GM21576 (cell line): ENCODE data around the gene PLEKHN1.

Experiments used
- ATAC-seq: cut with Tn5 transposase; IDR thresholded peaks from one replicate; pipeline ENCODE4 v1.9.1; 2021; ENCODE audit warnings: mild to moderate bottlenecking, moderate library complexity; ENCODE audit not compliant: unreplicated experiment

PLEKHN1 gene

DNA sequence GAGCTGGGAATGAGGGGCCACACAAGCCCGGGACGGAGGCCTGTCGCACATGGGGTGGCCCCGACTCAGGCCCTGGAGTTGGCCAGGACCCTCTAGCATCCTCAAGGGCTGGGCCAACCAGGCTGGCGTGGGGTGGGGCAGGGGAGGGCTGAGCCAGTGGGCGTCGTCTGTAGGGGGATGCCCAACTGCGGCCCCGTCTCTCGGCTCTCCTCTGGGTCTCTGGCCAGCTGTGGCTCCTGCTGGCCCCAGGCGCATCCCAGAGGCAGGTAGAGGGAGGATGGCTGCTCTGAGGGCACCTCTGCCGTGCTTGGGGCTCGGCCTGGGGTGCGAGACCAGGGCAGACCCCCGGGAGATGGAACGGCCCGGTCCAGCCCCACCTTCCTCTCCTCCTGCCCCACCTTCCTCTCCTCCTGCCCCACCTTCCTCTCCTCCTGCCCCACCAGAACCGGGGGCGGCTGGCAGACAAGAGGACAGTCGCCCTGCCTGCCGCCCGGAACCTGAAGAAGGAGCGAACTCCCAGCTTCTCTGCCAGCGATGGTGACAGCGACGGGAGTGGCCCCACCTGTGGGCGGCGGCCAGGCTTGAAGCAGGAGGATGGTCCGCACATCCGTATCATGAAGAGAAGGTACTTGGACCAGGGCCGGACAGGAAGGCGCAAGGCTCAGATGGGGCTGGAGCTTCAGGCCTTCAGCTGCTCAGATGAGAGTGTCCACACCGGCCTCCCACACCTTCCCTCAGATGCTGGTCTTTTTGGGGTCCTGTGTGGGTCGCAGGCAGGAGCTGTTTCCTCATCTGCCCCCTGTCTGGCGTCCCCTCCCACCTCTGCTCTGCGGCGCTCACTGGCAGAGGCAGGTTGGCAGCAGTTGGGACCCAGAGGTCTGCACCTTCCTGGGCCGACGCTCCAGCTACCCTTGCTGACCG is 36.3 kb upstream of the PLEKHN1 start:
- no peak for ATAC-seq

DNA sequence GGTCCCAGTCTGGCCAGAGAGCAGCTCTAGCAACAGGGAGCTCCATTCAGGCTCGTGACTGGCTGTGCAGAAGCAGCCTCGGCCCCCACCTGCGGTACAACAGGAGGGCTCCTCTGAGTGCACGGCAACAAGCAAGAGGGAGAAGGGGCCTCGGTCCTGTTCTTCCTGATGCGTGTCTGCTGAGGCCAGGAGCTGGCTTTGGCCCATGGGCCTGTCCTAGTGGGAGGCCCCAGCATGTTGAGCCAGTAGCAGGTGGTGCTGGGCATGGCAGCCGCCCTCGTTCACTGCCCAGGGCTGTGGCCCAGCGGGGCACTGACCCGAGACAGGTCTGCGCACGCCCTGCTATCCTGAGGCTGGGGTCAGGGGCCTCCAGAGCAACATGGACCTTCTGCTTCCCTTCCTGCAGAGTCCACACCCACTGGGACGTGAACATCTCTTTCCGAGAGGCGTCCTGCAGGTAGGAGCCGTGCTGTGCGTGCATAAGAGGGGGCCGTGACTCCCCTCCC is 35.6 kb upstream of the PLEKHN1 start:
- no peak for ATAC-seq

DNA sequence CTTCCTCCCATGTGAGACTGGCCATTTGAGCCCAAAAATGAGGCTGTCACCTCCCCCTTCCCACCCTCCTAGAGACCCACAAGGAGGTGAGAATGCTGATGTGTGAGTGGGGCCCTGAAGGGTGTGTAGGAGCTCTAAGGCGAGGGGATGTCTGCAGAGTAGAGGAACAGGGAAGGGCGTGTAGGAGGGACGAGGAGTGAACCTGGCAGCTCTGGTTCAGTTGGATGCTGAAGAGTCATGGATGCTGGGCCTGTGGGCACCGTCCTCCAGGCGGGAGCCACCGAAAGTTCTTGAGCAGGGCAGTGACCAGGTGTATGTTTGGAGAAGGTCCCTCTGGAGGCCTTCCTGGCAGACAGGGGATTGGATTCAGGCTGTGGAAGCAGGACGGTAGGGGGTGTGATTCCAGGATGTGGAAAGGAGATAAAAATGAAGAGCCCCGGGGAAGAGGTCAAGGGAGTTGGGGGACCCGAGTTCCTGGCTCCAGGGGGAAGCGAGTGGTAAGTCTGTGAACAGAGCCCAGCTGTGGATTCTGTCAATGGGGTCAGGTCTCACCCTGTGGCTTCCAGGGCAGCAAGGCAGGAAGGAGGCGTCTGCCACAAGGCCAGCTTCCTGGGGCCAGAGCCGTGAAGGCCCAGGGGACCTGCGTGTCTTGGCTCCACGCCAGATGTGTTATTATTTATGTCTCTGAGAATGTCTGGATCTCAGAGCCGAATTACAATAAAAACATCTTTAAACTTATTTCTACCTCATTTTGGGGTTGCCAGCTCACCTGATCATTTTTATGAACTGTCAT is 34.7 kb upstream of the PLEKHN1 start:
- no peak for ATAC-seq

GRCh38 chr1:932173-932510 is 34.1 kb upstream of the PLEKHN1 start:
- ATAC-seq: no peak

GRCh38 chr1:932776-933602 is 33.3 kb upstream of the PLEKHN1 start:
- no peak for ATAC-seq

- no peak for ATAC-seq
These were observed 32.7 kb upstream of the PLEKHN1 start for GRCh38 chr1:933603-933940.

- ATAC-seq: no peak
These were observed 31.1 kb upstream of the PLEKHN1 start for GRCh38 chr1:934991-935750.

GRCh38 chr1:935751-936231 is 30.5 kb upstream of the PLEKHN1 start:
- ATAC-seq: no peak

DNA sequence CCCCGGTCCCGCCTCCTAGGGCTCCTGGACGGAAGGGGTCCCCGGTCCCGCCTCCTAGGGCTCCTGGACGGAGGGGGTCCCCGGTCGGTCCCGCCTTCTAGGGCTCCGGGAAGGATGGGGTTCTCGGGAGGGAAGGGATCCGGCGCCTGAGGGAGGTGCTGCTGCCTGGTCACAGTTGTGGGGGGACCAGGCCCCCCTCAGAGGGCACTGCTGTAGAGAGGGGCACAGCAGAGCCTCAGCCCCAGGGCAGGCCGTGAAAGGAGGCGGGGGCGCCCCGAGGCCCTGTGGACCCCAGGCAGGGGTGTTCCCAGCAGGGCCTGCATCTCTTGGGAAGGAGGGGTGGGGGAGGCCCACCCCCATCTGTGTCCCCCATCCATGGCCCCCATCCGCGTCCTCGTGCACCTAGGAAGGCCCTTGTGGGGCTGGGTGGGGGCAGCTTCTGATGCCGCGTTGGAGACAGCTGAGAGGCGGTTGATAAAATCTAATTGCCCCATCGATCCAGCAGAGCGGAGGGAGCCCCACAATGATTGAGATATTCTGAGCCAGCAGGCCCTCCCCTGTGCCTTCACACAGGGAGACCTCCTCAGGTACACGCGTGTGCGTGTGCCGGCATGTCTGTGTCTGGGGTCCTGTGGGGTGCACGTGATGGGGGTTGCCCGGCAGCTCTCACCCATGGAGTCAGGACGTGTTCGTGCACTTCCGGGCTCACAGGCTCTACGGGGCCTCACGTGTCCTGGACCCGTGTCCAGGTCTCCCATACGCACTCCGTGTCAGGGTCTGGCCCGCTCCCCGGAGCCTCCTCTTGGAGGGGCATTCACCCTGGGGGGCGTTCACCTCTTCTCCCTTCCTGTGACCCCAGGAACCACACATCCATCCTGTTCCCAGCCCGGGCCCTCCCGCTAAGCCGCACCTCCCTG is 29.7 kb upstream of the PLEKHN1 start:
- ATAC-seq: no peak

DNA sequence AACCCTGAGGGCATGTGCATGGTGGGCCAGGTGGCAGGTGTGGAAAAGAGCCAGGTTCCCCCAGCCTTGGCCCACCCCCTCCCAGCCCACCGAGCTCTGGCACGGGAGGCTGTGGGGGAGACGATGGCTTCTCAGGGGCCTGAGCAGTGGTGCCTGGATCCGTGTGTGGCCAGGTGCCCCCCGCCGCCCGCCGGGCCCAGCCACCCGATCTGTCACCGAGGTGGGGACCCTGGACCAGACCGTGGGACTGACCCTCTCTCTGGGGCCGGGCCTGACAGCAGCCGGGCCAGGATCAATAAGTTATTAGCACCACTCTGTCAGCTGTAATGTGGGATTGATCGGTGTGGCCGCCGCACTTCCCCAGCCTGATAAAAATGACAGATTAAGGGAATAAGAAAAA is 28.8 kb upstream of the PLEKHN1 start:
- no peak for ATAC-seq

GRCh38 chr1:938088-938683 is 28.1 kb upstream of the PLEKHN1 start:
- no peak for ATAC-seq

DNA sequence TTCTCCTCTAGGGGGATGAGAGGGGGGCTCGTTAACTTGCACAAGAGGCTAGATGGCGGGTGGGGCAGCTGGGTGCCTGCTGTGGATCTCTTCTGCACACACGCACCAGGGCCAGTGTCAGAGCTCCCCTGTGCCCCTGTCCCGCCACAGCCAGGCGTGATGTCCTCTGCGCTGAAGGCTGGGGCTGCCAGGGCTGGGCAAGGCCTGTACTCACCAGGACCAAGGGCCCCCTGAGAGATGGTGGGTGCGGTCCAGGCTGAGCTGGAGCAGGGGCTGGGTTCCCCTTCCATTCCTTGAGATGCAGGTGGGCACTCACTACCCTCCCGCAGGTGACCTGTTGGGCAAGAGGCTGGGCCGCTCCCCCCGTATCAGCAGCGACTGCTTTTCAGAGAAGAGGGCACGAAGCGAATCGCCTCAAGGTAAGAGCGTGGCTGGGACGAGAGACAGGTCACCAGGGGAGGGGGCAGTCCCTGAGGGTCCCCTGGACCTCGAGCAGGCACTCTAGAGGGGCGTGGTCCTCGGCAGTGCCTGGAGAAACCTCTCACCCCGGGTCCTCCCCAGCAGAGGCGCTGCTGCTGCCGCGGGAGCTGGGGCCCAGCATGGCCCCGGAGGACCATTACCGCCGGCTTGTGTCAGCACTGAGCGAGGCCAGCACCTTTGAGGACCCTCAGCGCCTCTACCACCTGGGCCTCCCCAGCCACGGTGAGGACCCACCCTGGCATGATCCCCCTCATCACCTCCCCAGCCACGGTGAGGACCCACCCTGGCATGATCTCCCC is 27.4 kb upstream of the PLEKHN1 start:
- no peak for ATAC-seq

DNA sequence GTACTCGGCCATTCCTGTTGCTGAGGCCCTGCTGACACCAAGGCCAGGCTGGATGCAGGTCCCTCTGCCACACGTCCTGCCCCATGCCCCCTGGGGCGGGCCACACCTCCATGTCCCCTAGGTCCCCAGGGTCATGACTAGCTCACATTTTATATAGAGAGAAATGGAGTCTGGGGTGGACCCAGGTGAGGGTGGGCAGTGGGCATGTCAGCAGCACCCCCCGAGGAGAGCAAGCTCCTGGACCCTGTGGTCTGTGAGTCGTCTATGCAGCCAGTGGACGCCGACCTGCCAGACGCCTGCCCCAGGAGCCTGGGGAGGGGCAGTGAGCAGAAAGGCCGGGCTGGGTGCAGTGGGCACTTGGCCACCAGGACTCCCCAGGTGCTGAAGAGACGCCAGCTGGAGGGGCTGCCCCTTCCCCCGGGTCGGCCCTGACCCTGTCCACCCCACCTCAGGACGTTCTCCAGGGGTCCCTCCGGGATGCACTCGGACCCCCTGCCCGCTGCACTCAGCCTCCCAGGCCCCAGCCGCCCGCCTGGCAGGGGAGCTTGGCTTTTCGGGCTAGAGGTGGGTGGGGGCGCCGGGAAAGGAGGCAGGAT is 26.7 kb upstream of the PLEKHN1 start:
- ATAC-seq: no peak

DNA sequence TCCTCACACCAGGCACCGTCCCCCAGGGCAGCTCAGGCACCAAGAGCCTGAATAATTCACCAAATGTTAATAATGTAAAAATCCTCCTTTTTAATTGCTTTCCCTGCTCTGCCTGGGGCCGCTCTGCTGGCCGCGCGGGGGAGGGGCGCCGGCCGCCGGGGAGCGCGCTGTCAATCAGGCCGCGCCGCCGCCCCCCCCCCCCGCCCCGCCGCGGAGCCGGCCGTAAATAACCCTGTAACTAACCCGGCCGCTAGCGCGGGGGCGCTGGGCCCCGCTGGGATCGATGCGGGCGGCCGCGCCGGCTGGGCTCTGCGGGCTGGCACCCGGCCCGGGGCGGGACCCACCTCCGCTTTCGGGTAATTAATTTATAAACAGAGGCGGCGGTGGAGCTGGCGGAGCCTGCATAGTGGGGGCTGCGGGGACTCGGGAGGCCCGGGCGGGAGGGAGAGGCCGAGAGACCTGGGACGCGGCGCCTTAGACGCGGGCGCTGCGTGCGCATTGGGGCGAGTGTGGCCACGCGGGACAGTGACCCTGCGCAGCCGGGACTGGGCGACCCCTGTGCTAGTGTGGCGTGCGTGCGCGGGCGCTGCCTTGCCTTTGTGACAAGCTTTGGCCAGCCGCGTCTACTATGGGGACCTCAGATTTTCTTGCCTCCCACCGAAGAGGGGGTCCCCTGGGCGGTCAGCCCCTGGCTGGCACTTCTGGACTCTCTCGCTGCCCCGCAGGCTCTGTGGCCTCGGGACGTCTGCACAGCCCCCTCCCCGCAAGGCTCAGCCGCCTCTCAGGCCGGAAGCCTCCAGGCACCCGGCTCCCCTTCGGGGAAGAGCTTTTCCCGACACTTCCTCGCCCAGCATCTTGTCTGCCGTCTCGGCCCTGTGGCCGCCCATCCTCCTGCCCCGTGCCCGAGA is 25.9 kb upstream of the PLEKHN1 start:
- ATAC-seq: no peak

DNA sequence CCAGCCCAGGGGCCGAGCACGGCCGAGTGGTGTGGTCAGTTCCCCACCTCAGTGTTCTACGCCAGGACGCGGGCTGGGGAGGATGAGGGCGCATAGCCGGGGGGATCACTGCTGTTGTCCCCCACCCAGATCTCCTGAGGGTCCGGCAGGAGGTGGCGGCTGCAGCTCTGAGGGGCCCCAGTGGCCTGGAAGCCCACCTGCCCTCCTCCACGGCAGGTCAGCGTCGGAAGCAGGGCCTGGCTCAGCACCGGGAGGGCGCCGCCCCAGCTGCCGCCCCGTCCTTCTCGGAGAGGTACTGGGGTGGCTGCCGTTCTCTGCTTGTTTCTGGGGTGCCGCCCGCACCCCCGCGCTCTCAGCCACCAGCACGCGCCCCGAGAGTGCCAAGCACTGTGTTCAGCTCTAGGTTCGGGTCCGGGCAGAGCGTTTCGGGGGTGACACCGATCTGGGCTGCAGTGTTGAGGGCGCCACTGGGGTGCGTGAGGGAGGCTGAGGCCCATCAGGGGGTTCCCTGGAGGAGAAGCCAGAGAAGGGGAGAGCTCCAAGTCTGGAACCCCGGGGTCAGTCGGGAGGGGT is 25.2 kb upstream of the PLEKHN1 start:
- no peak for ATAC-seq
